Kidney epithelial cell (primary cell): ENCODE results near the gene ATP8A1. TPM values are rescaled to one million over a fixed set of nuclear protein-coding genes. Genes with fewer than 3 reads are reported as not detected.
"Not testable (repeated sequence)": the region's sequence is repeated elsewhere in the genome, so short reads cannot be mapped to it uniquely, and the experiment has no call there.

Source experiments
- DNase-seq: peaks from one replicate; pipeline ENCODE4 v3.0.0-alpha.2; 2010; ENCODE audit warnings: low read depth
- H3K27me3 ChIP-seq: 2 replicates; pipeline ENCODE4 v1.6.0; 2011; ENCODE audit warnings: low read length; ENCODE audit not compliant: control insufficient read depth, insufficient read depth
- H3K36me3 ChIP-seq: 2 replicates; pipeline ENCODE4 v1.5.1; 2011; ENCODE audit warnings: low read length; ENCODE audit not compliant: control insufficient read depth, insufficient read depth
- H3K4me3 ChIP-seq: 2 replicates; pipeline ENCODE4 v1.5.1; 2011; ENCODE audit warnings: low read depth, mild to moderate bottlenecking, control low read depth, low read length
- total RNA-seq: library from RNA; depleted of rRNA; stranded (reverse); fragments of >200 nt; gene quantifications from 2 replicates; pipeline ENCODE4 v1.2.3, GENCODE V29; 2015
- TF ChIP-seq, protein P1 (sequence below): IDR thresholded peaks from 2 replicates; pipeline ENCODE4 v1.5.1; 2011; ENCODE audit warnings: mild to moderate bottlenecking, moderate library complexity, low read length, control low read depth, inconsistent platforms; ENCODE audit not compliant: insufficient read depth, poor library complexity, severe bottlenecking

The ATP8A1 gene
- total RNA-seq, 1 donor from 2014 or later = 3.3 TPM

DNA sequence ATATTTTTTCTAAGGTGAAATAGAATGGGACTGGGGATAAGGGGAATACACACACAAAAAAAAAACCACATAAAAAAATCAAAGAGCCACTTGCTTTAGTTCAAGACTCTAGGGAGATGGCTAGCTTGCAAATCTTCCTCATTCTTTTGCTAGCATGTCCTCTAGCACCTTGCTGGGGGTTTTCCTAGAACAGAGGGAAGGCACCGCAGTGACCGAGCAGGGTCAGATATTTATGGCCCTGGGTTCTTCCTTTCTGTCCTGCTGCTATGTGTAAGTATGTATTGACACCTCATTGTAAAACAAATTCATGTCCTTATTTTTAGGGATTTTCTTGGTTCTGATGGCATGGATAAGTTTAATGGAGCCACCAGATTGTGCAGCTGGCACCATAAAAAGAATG lies 178.4 kb downstream of the ATP8A1 start:
- TF ChIP-seq, protein P1, sequence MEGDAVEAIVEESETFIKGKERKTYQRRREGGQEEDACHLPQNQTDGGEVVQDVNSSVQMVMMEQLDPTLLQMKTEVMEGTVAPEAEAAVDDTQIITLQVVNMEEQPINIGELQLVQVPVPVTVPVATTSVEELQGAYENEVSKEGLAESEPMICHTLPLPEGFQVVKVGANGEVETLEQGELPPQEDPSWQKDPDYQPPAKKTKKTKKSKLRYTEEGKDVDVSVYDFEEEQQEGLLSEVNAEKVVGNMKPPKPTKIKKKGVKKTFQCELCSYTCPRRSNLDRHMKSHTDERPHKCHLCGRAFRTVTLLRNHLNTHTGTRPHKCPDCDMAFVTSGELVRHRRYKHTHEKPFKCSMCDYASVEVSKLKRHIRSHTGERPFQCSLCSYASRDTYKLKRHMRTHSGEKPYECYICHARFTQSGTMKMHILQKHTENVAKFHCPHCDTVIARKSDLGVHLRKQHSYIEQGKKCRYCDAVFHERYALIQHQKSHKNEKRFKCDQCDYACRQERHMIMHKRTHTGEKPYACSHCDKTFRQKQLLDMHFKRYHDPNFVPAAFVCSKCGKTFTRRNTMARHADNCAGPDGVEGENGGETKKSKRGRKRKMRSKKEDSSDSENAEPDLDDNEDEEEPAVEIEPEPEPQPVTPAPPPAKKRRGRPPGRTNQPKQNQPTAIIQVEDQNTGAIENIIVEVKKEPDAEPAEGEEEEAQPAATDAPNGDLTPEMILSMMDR = no peak
- no peaks in the 10 kb centered on the region for H3K27me3 ChIP-seq
- no peak for DNase-seq
- no peaks in the 10 kb centered on the region for H3K36me3 ChIP-seq
- no peak overlapping the region for H3K4me3 ChIP-seq

DNA sequence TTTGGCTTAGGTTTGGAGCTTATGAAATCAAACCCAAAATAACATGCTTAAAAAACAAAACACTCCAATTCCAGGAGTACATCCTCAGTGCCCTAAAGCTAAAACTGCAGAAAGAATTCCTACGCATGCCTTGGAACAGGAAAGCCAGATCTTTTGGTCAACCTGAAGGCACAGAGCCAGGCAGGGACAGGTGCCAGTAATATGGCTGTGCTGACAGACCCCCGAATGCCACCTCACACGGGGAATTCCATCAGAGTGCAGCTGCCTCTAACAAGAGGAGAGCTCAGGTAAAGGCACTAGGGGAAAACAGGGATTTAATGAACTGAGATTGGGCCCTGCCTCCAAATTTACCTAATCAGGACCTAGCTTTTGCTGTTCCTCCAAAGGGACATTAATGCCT lies 182.5 kb downstream of the ATP8A1 start:
- no peak for DNase-seq
- no peak overlapping the region for H3K4me3 ChIP-seq
- no peaks in the 10 kb centered on the region for H3K27me3 ChIP-seq
- TF ChIP-seq, protein P1 = no peak
- no peaks in the 10 kb centered on the region for H3K36me3 ChIP-seq

DNA sequence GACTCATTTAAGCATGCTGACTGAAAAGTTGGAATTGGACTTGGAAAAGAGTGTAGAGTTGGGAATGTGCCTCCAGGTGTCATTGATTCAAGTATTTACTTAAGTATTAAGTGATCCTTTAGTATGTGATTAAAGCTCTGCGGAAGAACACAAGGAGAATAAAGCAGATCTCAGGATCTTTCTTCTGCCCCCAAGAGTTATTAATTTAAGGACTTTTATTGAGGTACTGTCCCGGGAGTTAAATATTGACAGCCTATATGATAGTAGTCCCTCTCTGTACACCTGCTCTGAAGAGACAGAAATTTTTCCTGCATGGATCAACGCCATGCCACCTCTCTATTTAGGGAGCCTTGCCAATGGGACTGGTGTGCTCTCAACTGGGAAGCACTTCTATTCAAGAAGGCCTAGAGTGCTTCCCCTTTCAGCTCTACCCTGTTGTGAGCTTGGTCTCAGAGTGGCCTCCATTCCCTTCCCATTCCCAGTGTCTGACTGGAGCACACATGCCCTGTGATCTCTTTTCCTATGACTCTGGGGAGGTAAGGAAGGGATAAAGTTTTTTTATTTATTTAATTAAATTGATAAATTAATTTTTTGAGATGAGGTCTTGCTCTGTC lies 183.7 kb downstream of the ATP8A1 start:
- DNase-seq = no peak
- H3K4me3 ChIP-seq = no peak overlapping the region
- no peaks in the 10 kb centered on the region for H3K27me3 ChIP-seq
- TF ChIP-seq, protein P1 = no peak
- no peaks in the 10 kb centered on the region for H3K36me3 ChIP-seq

DNA sequence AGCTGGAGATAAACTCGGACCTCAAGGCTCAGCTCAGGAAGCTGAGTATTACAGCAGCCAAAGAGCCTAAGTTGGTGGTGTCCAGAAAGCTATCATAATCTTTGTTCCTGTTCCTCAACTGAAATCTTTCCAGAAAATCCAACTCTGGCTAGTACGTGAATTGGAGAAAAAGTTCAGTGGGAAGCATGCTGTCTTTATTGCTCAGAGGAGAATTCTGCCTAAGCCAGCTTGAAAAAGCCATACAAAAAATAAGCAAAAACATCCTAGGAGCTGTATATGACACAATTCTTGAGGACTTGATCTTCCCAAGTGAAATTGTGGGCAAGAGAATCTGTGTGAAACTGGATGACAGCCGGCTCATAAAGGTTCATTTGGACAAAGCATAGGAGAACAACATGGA lies 185.0 kb downstream of the ATP8A1 start:
- no peak for DNase-seq
- Histone ChIP-seq H3K4me3 (no peak overlapping the region), H3K27me3 (no peaks in the 10 kb centered on the region), H3K36me3 (no peaks in the 10 kb centered on the region)
- TF ChIP-seq, protein P1 = no peak

DNA sequence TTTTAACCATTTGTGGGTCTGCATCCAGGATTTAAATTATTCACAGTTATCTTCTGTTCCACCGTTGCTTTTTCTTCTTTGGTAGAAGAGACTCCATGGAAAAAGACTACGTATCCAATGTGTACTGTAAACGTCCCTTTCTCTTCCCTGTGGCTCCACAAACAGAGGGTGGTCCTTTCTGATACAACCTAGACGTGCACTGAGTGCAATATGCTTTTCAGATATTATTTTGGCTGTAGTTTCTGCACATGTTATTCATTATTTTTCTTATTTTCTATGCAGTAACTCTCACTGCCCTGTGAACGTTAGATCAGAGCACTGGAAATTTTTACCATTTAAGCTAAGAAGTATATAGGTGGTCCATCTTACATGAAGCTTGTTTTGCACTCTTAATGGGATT lies 186.9 kb downstream of the ATP8A1 start:
- no peak for DNase-seq

DNA sequence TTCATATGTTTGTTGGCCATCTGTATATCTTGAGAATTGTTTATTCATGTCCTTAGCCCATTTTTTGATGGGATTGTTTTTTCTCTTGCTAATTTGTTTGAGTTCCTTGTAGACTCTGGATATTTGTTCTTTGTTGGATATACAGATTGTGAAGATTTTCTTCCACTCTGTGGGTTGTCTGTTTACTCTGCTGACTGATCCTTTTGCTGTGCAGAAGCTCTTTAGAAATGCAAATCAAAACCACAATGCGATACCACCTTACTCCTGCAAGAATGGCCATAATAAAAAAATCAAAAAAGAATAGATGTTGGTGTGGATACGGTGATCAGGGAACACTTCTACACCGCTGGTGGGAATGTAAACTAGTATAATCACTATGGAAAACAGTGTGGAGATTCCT lies 189.1 kb downstream of the ATP8A1 start:
- not testable (repeated sequence) for H3K36me3 ChIP-seq, H3K27me3 ChIP-seq, DNase-seq, H3K4me3 ChIP-seq

More for the DNA sequence above, 186.9 kb downstream of the ATP8A1 start:
- Histone ChIP-seq H3K4me3 (no peak overlapping the region), H3K27me3 (no peaks in the 10 kb centered on the region), H3K36me3 (no peaks in the 10 kb centered on the region)
- TF ChIP-seq, protein P1 = no peak
